Skeletal muscle tissue (tissue), 4 donors: ENCODE data around the gene PRMT7. TPM values are rescaled to one million over a fixed set of nuclear protein-coding genes. Genes with fewer than 3 reads are reported as not detected.

ENCODE experiments used
- H3K27ac ChIP-seq: one replicate; pipeline ENCODE4 v1.7.0; 2013; ENCODE audit warnings: mild to moderate bottlenecking, low read depth, low read length, inconsistent platforms
- H3K27me3 ChIP-seq, 3 donors: one replicate each; pipeline ENCODE4 v1.7.0; 2013; ENCODE audit warnings: low read length in 3 of 3; ENCODE audit not compliant: control insufficient read depth in 3 of 3, insufficient read depth in 3 of 3
- H3K36me3 ChIP-seq, 3 donors: one replicate each; pipeline ENCODE4 v1.7.0; 2013; ENCODE audit warnings: low read length in 3 of 3; ENCODE audit not compliant: control insufficient read depth in 3 of 3, insufficient read depth in 3 of 3
- H3K4me1 ChIP-seq, 3 donors: one replicate each; pipeline ENCODE4 v1.7.0; 2013; ENCODE audit warnings: low read length in 3 of 3, mild to moderate bottlenecking in 3 of 3; ENCODE audit not compliant: control insufficient read depth in 3 of 3, insufficient read depth in 3 of 3
- H3K4me3 ChIP-seq, 3 donors: one replicate each; pipeline ENCODE4 v1.7.0; 2013; ENCODE audit warnings: low read length in 3 of 3
- H3K9ac ChIP-seq, 3 donors: one replicate each; pipeline ENCODE4 v1.7.0; 2013; ENCODE audit warnings: low read length in 3 of 3, mild to moderate bottlenecking in 3 of 3, moderate library complexity in 2 of 3, low read depth in 1 of 3
- H3K9me3 ChIP-seq, 3 donors: one replicate each; pipeline ENCODE4 v1.7.0; 2013; ENCODE audit warnings: low read length in 3 of 3; ENCODE audit not compliant: control insufficient read depth in 3 of 3
- total RNA-seq: library from RNA; depleted of rRNA; stranded (reverse); fragments of >200 nt; gene quantifications from one replicate; pipeline ENCODE4 v1.2.3, GENCODE V29; 2014
- donor health status: Osteomylitis.

The PRMT7 gene
- total RNA-seq, 1 donor from 2014 or later = 49.1 TPM

DNA sequence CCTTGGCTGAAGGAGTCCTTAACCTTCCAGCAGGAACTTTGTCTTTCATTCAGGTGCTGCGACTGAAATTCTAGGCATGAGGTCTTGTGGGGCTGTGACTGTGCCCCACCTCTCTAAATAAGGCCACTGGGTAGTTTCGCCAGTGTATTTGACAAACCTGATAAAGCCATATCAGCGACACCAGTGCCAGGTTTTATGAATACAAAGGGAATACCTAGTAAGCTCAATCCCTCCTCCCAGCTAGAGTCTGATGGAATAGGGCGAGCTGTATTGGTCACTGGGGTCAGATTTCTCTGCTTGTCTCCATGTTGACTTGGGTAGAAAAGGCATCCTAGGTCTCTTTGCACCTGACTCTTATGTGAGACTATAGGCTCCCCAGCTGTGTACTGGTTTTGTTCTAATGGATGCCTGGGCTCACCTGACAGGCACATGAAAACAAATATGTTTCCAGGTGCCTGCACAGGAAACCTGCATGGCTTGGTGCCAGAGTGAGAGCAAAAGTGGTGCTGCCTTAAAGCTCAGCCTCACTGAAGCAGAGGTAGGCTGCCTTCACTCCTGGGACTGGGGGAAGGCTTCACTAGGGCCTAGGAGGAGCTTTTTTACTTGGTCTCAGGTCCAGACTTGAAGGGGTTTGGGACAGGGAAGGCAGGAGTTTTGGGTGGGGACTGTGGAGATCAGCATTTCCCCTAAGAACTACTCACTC lies 38.2 kb upstream of the PRMT7 start:
- no peaks in the 10 kb centered on the region for H3K9me3 ChIP-seq
- peak overlapping the region in 2 of 3 donors; percentile 6 to 34 for H3K9ac ChIP-seq
- no peaks in the 10 kb centered on the region for H3K27me3 ChIP-seq
- peak overlapping the region; percentile 87 for H3K27ac ChIP-seq
- H3K36me3 ChIP-seq = peaks cover 9 to 22% (median 19%) of the 10 kb centered on the region in 3 donors
- H3K4me1 ChIP-seq = peaks cover 55 to 81% (median 62%) of the 10 kb centered on the region in 3 donors
- peak overlapping the region in 1 of 3 donors; percentile 8 for H3K4me3 ChIP-seq

DNA sequence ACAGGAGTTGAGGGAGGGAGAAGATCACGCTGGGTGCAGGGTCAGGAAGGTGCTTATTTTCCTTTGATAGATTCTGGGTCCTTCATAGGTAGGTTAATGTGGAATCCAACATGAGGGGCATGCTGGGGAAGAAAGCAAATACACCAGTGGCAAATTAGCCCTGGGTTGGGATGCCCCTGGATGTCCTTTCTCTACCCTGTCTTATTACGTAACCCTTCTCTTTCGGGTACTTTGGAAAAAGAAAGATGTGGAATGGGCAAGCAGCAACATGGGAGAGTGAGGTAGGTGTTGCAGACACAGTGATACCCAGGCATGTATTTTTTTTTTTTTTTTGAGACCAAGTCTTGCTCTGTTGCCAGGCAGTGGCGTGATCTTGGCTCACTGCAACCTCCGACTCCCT lies 37.4 kb upstream of the PRMT7 start:
- peak overlapping the region in 1 of 3 donors; percentile 8 for H3K4me3 ChIP-seq
- H3K9ac ChIP-seq = peak overlapping the region in 1 of 3 donors; percentile 6
- H3K36me3 ChIP-seq = peaks cover 9 to 22% (median 19%) of the 10 kb centered on the region in 3 donors
- no peaks in the 10 kb centered on the region for H3K27me3 ChIP-seq
- H3K9me3 ChIP-seq = no peaks in the 10 kb centered on the region
- H3K27ac ChIP-seq = peak overlapping the region; percentile 87
- H3K4me1 ChIP-seq = peaks cover 49 to 75% (median 56%) of the 10 kb centered on the region in 3 donors

DNA sequence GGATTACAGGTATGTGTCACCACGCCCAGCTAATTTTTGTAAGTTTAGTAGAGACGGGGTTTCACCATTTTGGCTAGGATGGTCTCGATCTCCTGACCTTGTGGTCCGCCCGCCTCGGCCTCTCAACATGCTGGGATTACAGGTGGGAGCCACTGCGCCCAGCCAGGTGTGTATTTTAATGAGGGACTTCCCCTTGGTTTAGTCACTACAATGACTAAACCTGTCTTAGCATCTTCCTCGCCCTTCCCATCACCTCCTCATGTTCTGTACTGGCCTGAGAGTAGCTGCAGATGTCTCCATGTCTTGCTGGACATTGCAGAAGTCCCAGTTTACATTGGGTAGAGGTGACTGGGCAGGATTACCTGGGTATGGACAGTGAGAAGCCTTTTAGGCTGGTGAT lies 36.9 kb upstream of the PRMT7 start:
- Histone ChIP-seq H3K27me3 (no peaks in the 10 kb centered on the region), H3K4me3 (no peak overlapping the region), H3K9ac (no peak overlapping the region), H3K4me1 (peaks cover 49 to 75% (median 56%) of the 10 kb centered on the region in 3 donors), H3K27ac (peak overlapping the region; percentile 87), H3K36me3 (peaks cover 9 to 22% (median 19%) of the 10 kb centered on the region in 3 donors), H3K9me3 (no peaks in the 10 kb centered on the region)

DNA sequence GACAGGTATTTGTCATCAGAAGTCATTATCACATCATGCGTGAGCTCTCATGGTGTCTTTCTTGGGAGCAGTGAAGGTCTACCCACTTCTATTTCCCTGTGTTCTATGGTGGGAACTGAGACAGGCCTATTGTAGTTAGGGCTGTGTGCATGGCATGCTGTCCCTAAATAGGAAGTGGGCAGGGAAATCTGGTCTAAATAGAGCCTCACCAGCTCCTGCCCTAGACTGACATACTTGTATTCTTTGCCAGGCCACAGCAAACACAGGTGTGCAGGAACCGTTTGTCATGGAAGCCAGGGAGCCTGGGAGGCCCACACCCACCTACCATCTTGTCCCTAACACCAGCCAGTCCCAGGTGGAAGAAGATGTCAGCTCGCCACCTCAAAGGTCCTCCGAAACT lies 36.4 kb upstream of the PRMT7 start:
- H3K4me3 ChIP-seq = peak overlapping the region in 1 of 3 donors; percentile 17
- peak overlapping the region in 2 of 3 donors; percentile 5 to 33 for H3K9ac ChIP-seq
- no peaks in the 10 kb centered on the region for H3K9me3 ChIP-seq
- no peaks in the 10 kb centered on the region for H3K27me3 ChIP-seq
- peak overlapping the region; percentile 87 for H3K27ac ChIP-seq
- peaks cover 48 to 71% (median 56%) of the 10 kb centered on the region in 3 donors for H3K4me1 ChIP-seq
- H3K36me3 ChIP-seq = peaks cover 9 to 22% (median 19%) of the 10 kb centered on the region in 3 donors

DNA sequence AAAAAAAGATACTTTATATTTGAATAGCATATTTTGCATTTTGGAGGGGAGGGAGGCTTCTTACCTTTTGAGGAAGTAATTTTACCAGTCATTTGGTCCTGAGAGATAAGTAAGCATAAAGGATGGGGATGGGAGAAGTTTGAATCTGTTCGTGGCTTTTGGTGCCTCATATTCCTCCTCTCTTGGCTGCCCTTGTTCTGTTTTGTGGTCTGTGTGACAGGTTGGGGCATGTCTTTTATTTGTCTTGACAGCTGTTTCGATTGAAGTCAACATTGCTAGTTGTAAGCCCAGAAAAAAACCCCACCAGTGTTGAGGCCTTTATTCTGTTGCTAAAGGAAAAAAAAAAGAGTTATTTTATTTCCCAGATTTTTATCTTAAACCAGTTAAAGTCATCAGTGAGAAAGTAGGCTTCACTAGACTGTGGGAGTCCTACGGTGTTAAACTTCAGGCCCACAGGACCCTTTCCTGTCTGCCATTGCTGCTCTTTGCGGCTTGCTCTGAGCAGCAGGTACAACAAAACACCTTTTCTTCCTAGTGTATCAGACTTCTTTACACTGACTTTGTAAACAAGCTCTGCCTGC lies 35.1 kb upstream of the PRMT7 start:
- H3K27me3 ChIP-seq = no peaks in the 10 kb centered on the region
- peaks cover 52 to 67% (median 53%) of the 10 kb centered on the region in 3 donors for H3K4me1 ChIP-seq
- H3K27ac ChIP-seq = peak overlapping the region; percentile 87
- H3K9me3 ChIP-seq = no peaks in the 10 kb centered on the region
- H3K4me3 ChIP-seq = peak overlapping the region in 1 of 3 donors; percentile 29
- H3K36me3 ChIP-seq = peaks cover 9 to 22% (median 19%) of the 10 kb centered on the region in 3 donors
- H3K9ac ChIP-seq = peak overlapping the region; percentile 54 to 75 (median 69)

DNA sequence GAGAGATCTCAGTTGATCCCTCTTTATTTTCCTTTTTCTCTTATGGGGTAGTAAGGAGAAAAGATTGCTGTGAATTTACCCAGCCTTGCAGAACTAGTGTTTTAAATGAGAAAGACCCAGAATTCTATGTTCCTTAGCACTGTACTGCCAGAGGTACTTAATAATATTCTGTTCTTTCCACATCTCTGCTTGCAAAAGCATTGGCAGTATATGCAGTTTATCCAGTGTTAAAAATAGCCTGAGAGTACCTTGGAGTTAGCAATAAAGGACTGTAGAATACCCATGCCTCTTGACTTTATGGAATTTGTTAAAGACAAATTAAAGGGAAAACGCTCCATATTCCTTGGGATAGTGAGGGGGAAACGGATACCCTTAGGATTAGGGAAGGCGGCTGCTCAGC lies 34.6 kb upstream of the PRMT7 start:
- no peaks in the 10 kb centered on the region for H3K9me3 ChIP-seq
- H3K27me3 ChIP-seq = no peaks in the 10 kb centered on the region
- H3K9ac ChIP-seq = peak overlapping the region; percentile 54 to 75 (median 69)
- H3K27ac ChIP-seq = peak overlapping the region; percentile 87
- H3K4me3 ChIP-seq = peak overlapping the region in 2 of 3 donors; percentile 29 to 41
- peaks cover 7 to 22% (median 21%) of the 10 kb centered on the region in 3 donors for H3K36me3 ChIP-seq
- peaks cover 53 to 67% (median 56%) of the 10 kb centered on the region in 3 donors for H3K4me1 ChIP-seq

DNA sequence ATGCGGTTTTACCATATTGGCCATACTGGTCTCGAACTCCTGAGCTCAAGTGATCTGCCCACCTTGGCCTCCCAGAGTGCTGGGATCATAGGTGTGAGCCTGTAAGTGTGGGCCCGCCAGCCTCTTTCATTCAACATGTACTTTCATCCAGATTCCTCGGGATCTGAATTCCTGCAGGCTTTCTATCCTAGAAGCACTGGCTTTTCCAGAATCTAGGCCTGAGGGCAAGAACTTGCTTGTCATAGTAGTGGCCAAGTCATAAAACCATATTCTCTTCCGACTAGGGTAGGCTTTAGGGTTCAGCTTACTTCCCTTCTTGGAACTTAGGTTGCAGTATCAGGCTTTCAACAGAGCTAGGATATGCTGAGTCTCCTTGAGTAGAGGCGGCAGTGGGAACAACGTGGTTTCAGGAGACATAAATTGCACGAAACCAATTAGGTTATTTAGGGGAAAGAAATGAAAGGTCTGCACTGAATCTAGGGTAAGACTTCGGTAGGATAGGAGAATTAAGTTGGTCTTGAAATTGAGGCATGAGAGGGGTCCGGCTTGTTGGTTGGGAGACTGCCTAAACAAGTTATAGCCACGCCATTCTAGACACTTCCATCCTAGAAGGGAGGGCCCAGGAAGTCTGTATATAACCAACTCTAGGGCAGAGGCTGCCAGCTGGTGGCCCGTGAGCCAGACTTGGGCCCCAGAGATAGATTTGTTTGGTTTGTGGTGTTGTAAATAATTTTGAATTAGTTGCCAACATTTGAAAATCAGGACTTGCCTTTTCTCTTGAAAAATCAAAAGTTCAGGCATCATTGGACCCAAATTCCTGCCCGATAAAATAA lies 30.9 kb upstream of the PRMT7 start:
- Histone ChIP-seq H3K4me1 (peaks cover 59 to 69% (median 62%) of the 10 kb centered on the region in 3 donors), H3K27ac (peak overlapping the region; percentile 79), H3K4me3 (no peak overlapping the region), H3K27me3 (no peaks in the 10 kb centered on the region), H3K9me3 (no peaks in the 10 kb centered on the region), H3K9ac (peak overlapping the region in 1 of 3 donors; percentile 33), H3K36me3 (peaks cover under 1 to 8% (median 4%) of the 10 kb centered on the region in 3 donors)

DNA sequence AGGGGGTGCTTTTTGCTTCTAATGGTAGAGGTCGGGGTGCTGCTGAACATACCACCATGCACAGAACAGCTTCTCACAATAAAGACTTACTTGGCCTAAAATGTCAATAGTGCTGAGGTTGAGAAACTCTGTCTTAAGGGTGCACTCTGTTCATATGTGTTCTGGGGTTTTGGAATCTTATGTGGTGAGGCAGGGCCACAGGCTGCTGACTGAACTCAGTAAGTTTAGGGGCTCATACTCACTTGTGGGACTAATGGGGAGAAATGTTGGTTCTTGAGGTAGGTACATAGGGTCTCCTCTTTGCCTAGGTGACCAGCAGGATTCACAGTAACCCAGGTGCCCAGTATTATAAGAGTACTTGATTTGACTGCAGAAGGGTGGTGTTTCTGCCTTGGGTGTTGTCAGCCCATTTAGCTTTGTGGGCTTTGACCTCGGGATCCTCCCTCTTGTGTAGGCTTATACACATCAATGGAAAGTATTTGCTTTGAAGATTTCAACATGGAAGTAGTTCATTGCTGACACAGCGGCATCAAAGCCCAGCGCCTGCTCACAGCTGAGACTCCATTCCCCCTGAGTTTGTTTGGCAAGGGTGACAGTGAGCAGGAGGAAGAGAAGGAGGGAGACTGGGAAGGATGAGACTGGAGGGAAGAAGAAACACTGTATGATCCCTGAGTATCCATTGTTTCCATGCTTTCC lies 29.3 kb upstream of the PRMT7 start:
- peaks cover 0 to 6% (median 3%) of the 10 kb centered on the region in 3 donors for H3K36me3 ChIP-seq
- peak overlapping the region in 2 of 3 donors; percentile 19 to 60 for H3K9ac ChIP-seq
- H3K27ac ChIP-seq = peak overlapping the region; percentile 79
- no peaks in the 10 kb centered on the region for H3K9me3 ChIP-seq
- no peak overlapping the region for H3K4me3 ChIP-seq
- peaks cover 63 to 71% (median 64%) of the 10 kb centered on the region in 3 donors for H3K4me1 ChIP-seq
- no peaks in the 10 kb centered on the region for H3K27me3 ChIP-seq

DNA sequence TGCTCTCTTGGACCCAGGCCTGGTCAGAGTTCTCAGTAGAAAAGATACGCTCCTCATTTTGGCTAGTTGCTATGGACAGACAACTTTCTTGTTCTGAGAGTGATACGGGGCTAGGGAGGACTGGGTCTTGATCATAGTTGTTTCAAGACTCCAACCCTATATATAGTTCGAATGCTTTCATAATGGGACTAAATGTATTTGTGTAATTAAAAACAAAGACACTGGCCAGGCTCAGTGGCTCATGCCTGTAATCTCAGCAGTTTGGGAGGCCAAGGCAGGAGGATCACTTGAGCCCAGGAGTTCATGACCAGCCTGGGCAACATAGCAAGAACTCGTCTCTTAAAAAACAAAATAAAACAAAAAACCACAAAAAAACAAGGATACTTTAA lies 28.8 kb upstream of the PRMT7 start:
- peaks cover 64 to 71% (median 66%) of the 10 kb centered on the region in 3 donors for H3K4me1 ChIP-seq
- no peaks in the 10 kb centered on the region for H3K27me3 ChIP-seq
- H3K9me3 ChIP-seq = no peaks in the 10 kb centered on the region
- no peak overlapping the region for H3K4me3 ChIP-seq
- H3K9ac ChIP-seq = no peak overlapping the region
- H3K36me3 ChIP-seq = peaks cover 0 to 6% (median 4%) of the 10 kb centered on the region in 3 donors
- H3K27ac ChIP-seq = peak overlapping the region; percentile 79
